ENCODE data around the gene NOC4L. TPM values are rescaled to one million over a fixed set of nuclear protein-coding genes. Genes with fewer than 3 reads are reported as not detected.

Gene NOC4L
- total RNA-seq, 1 donor from 2014 or later, result 36.4 TPM

DNA sequence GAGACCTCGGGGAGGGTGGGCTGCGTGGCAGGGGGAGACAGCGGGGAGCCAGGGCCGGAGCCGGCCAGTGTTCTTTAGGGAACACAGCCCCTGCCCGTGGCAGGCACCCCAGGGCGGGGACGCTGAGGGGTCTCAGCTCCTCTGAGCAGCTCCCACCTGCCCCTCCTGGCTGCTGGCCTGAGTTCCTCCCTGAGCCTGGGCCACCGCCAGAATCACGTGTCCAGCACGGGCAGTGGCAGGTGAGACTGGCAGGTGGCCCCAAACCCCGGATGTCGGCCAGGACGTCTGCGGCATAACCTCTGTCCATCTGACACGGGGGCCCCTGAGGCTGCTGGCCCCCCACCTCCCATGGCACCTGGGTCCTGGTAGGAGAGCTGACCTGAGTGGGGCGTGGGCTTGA, 25.1 kb downstream of the NOC4L start:
- Mint-ChIP-seq H3K4me1 (no peaks in the 10 kb centered on the region), H3K27me3 (ENCODE audit: low read depth) (peaks cover 15% of the 10 kb centered on the region), H3K4me3 (no peak overlapping the region), H3K27ac (ENCODE audit: unreplicated experiment) (no peak overlapping the region), H3K9me3 (peaks cover 7% of the 10 kb centered on the region), H3K36me3 (ENCODE audit: low read depth) (no peaks in the 10 kb centered on the region)
- DNase-seq (ENCODE audit: low read depth, low spot score), result no peak
- TF ChIP-seq, protein P1, sequence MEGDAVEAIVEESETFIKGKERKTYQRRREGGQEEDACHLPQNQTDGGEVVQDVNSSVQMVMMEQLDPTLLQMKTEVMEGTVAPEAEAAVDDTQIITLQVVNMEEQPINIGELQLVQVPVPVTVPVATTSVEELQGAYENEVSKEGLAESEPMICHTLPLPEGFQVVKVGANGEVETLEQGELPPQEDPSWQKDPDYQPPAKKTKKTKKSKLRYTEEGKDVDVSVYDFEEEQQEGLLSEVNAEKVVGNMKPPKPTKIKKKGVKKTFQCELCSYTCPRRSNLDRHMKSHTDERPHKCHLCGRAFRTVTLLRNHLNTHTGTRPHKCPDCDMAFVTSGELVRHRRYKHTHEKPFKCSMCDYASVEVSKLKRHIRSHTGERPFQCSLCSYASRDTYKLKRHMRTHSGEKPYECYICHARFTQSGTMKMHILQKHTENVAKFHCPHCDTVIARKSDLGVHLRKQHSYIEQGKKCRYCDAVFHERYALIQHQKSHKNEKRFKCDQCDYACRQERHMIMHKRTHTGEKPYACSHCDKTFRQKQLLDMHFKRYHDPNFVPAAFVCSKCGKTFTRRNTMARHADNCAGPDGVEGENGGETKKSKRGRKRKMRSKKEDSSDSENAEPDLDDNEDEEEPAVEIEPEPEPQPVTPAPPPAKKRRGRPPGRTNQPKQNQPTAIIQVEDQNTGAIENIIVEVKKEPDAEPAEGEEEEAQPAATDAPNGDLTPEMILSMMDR (conservative IDR thresholded peaks at IDR 0.05), result no peak

DNA sequence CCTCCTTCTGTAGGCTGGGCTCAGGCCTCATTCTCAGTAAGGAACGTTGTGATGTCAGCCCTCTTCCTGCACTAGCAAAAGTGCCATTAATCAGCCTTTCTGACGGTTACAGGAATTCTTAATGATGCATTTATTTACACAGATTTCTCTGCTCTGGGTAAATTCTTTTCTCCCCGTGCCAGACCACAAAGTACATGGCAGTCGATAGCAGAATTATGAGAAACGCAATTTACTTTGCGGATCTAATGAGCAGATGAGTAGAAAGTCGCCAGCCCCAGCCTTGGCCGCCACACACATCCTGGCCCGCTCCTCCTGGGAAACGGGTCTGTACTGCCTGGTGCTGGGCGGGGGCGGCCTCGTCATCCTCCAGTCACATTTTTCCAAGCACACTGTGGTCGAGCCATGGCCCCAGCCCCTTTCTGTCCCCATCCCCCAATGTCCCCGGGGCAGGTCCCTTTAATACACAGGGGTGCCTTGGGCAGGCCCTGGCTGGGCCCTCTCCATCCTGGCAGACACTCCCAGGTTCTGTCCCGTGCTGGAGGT, 25.9 kb downstream of the NOC4L start:
- Mint-ChIP-seq H3K9me3 (peaks cover 7% of the 10 kb centered on the region), H3K27me3 (ENCODE audit: low read depth) (peaks cover 17% of the 10 kb centered on the region), H3K27ac (ENCODE audit: unreplicated experiment) (no peak overlapping the region), H3K4me1 (no peaks in the 10 kb centered on the region), H3K36me3 (ENCODE audit: low read depth) (no peaks in the 10 kb centered on the region), H3K4me3 (no peak overlapping the region)
- DNase-seq (ENCODE audit: low read depth, low spot score), result no peak
- TF ChIP-seq, protein P1 (conservative IDR thresholded peaks at IDR 0.05), result no peak

DNA sequence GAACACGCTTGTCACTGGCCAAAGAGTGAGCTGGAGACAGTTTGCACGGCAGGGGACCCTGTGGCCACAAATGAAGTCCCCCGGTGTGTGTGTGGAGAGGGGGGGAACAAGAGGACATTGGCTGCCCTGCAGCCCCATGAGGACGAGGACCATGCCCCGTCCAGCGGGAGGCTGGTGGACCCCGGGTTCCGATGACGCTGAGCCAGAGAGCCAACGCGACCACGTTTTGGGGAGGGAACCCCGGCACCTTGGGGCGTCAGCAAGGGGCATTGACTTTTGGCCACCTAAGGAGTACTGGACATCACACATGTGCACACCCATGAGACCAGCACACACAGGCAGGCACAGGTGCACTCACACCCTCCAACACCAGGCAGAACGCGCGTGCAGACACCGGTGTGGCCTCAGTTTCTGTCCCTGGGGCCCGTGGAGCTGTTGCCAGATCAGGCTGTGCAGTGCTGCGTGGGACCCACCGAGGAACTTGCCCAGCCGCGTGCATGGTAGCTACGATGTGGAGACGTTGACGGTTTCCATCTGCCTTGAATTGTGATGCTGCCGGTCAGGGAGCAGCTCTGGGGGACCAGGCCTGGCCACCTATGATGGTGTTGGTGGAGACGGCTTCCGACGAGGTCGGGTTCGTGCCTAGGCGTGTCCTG, 26.5 kb downstream of the NOC4L start:
- H3K27ac Mint-ChIP-seq (ENCODE audit: unreplicated experiment), result no peak overlapping the region
- H3K9me3 Mint-ChIP-seq, result peaks cover 7% of the 10 kb centered on the region
- H3K4me3 Mint-ChIP-seq, result no peak overlapping the region
- H3K36me3 Mint-ChIP-seq (ENCODE audit: low read depth), result no peaks in the 10 kb centered on the region
- no peak for DNase-seq (ENCODE audit: low read depth, low spot score)
- TF ChIP-seq, protein P1 (conservative IDR thresholded peaks at IDR 0.05), result no peak
- H3K4me1 Mint-ChIP-seq, result no peaks in the 10 kb centered on the region
- peaks cover 17% of the 10 kb centered on the region for H3K27me3 Mint-ChIP-seq (ENCODE audit: low read depth)

DNA sequence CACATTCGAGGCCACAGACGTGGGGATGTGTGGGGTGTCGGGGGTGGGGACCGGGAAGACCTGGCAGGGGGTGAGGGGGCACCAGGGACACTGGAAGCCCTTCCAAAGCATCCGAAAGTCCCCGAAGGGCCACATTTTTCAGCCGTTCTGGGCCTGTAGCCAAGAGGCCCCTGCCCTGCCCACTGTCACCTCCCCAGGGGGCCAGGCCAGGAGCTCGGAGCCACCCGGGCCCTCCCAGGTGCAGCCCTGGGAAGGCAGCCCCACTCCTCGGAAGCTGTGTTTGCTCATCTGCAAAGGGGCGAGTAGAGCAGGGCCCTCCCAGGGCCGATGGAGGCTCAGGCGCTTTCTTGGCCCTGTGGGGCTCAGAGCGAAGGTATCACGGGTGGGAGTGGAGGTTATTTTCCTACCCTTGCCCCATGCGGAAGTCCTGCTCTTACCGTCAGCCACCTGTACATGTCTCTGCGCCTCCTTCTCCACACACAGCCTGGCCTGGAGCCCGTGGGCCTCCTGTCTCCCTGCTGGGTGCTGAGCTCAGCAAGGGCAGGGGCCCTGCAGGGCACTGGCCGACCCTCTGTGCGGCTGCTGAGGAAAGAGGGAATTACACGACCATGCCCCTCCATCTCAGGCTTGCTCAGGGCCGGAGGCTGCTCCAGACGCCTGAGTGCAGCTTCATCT, 27.2 kb downstream of the NOC4L start:
- H3K4me3 Mint-ChIP-seq, result no peak overlapping the region
- H3K36me3 Mint-ChIP-seq (ENCODE audit: low read depth), result no peaks in the 10 kb centered on the region
- H3K9me3 Mint-ChIP-seq, result peaks cover 3% of the 10 kb centered on the region
- DNase-seq (ENCODE audit: low read depth, low spot score), result no peak
- H3K27ac Mint-ChIP-seq (ENCODE audit: unreplicated experiment), result no peak overlapping the region
- no peaks in the 10 kb centered on the region for H3K4me1 Mint-ChIP-seq
- TF ChIP-seq, protein P1 (conservative IDR thresholded peaks at IDR 0.05), result no peak
- H3K27me3 Mint-ChIP-seq (ENCODE audit: low read depth), result peaks cover 17% of the 10 kb centered on the region

DNA sequence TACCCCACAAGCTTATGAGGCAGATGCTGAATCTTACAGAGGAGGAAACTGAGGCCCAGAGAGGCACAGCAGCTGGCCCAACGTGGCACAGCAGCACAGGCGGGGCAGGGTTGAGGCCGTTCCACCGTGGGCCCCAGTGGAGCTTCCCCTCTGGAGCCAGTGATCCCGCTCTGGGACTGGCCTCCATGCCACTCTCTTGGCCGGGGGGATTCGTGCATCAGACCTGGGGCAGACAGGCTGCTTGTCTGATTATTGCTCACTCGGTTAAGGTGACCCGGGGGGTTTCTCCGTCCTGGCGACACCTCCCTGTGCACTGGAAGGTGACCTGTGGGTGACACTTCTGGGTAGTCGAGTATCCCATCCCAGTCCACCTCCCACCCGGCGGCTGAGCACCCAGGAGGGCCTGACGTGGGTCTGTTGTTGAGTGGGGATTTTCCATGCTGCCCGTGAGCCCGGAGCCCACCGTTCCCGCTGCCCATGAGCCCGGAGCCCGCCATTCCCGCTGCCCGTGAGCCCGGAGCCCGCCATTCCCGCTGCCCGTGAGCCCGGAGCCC, 27.8 kb downstream of the NOC4L start:
- no peak for DNase-seq (ENCODE audit: low read depth, low spot score)
- Mint-ChIP-seq H3K27me3 (ENCODE audit: low read depth) (peaks cover 20% of the 10 kb centered on the region), H3K9me3 (peaks cover 2% of the 10 kb centered on the region)

More for the DNA sequence above, 27.8 kb downstream of the NOC4L start:
- no peak overlapping the region for H3K27ac Mint-ChIP-seq (ENCODE audit: unreplicated experiment)
- no peaks in the 10 kb centered on the region for H3K4me1 Mint-ChIP-seq
- no peak overlapping the region for H3K4me3 Mint-ChIP-seq
- no peaks in the 10 kb centered on the region for H3K36me3 Mint-ChIP-seq (ENCODE audit: low read depth)
- TF ChIP-seq, protein P1 (conservative IDR thresholded peaks at IDR 0.05), result no peak

Measured in neural crest cell (in vitro differentiated cells).